ENCODE measurements around the gene PPP1R1A.

- TF ChIP-seq CTCF (conservative IDR thresholded peaks at IDR 0.05; ENCODE audit: low read length) (no peak), EZH2phosphoT487 (IDR thresholded peaks at IDR 0.05; ENCODE audit: borderline replicate concordance) (no peak)
Observed at GRCh38 chr12:54566792-54567191, 21.7 kb downstream of the PPP1R1A start.
